HepG2 (cell line): ENCODE results near the gene PPY.

ENCODE experiments used
- KDM1A ChIP-seq: IDR thresholded peaks from 2 replicates; pipeline ENCODE4 v1.6.1; 2016; ENCODE audit warnings: missing compliant biosample characterization
- NFIC ChIP-seq: IDR thresholded peaks from 2 replicates; pipeline ENCODE4 v1.6.1; 2012; ENCODE audit warnings: mild to moderate bottlenecking, low read length, inconsistent platforms
- POLR2AphosphoS2 ChIP-seq: IDR thresholded peaks from 2 replicates; pipeline ENCODE4 v1.6.1; 2011; ENCODE audit warnings: low read depth, low read length, improper control_type of control experiment
- RFXANK ChIP-seq: IDR thresholded peaks from 2 replicates; pipeline ENCODE4 v1.6.1; 2016
- SRF ChIP-seq: IDR thresholded peaks from 2 replicates; pipeline ENCODE4 v1.6.1; 2011; ENCODE audit warnings: mild to moderate bottlenecking, low read depth, low read length, moderate library complexity
- TF ChIP-seq, protein P1 (sequence below): sonication (generic); formaldehyde crosslinking; IDR thresholded peaks from 2 replicates; pipeline ENCODE4 v1.5.0; 2020; ENCODE audit warnings: mild to moderate bottlenecking, missing genetic modification reagents, moderate library complexity

DNA sequence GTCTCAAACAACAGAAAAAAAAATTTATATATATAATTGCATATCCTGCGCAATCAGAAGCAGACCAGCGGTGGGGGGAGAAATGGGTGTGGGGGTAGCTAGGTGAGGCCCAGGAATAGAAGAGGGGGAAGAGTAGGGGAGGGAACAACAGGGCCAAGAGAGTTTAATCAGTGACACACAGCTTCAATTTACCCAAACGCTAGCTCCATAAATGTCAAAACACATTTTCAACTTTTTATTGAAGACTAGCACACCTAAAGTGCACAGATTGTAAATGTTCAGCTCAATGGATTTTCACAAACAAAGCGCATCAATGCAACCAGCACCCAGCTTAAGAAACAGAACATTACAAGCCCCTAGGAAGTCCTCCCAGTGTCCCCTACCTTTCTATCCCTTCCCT, 37.4 kb upstream of the PPY start:
- TF ChIP-seq NFIC: no peak
- no peak for TF ChIP-seq RFXANK (CRISPR knock-in tag)
- TF ChIP-seq, protein P1, sequence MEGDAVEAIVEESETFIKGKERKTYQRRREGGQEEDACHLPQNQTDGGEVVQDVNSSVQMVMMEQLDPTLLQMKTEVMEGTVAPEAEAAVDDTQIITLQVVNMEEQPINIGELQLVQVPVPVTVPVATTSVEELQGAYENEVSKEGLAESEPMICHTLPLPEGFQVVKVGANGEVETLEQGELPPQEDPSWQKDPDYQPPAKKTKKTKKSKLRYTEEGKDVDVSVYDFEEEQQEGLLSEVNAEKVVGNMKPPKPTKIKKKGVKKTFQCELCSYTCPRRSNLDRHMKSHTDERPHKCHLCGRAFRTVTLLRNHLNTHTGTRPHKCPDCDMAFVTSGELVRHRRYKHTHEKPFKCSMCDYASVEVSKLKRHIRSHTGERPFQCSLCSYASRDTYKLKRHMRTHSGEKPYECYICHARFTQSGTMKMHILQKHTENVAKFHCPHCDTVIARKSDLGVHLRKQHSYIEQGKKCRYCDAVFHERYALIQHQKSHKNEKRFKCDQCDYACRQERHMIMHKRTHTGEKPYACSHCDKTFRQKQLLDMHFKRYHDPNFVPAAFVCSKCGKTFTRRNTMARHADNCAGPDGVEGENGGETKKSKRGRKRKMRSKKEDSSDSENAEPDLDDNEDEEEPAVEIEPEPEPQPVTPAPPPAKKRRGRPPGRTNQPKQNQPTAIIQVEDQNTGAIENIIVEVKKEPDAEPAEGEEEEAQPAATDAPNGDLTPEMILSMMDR (CRISPR knock-in tag): no peak
- TF ChIP-seq SRF: no peak
- TF ChIP-seq KDM1A (CRISPR knock-in tag): no peak
- TF ChIP-seq POLR2AphosphoS2: no peak
